ENCODE measurements around the gene CLIC4. TPM values are rescaled to one million over a fixed set of nuclear protein-coding genes. Genes with fewer than 3 reads are reported as not detected.
"Not testable (repeated sequence)": the region's sequence is repeated elsewhere in the genome, so short reads cannot be mapped to it uniquely, and the experiment has no call there.

Gene CLIC4
- total RNA-seq, 1 donor from 2014 or later: 123 TPM

DNA sequence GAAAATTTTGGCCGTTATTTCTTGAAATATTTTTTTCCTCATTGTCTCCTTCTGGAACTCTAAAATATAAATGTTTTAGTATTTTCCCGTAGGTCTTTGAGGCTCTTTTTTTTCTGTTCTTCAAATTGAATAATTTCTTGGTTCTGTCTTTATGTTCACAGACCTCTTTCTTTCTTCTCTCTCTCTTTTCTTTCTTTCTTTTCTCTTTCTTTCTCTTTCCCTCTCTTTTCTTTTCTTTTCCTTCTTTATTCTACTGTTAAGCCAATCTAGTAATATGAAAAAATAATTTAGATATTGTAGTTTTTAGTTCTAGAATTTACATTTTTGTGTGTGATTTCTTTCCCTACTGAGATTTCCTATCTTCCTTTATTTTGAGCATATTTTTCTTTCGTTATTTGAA is 30.1 kb downstream of the CLIC4 start:
- H3K27me3 Mint-ChIP-seq (ENCODE audit: low read depth): no peaks in the 10 kb centered on the region
- H3K4me1 Mint-ChIP-seq: peaks cover 35% of the 10 kb centered on the region
- no peaks in the 10 kb centered on the region for H3K9me3 Mint-ChIP-seq
- H3K4me3 Mint-ChIP-seq: no peak overlapping the region
- no peak for DNase-seq (ENCODE audit: low read depth, low spot score)
- H3K27ac Mint-ChIP-seq (ENCODE audit: unreplicated experiment): no peak overlapping the region
- no peaks in the 10 kb centered on the region for H3K36me3 Mint-ChIP-seq (ENCODE audit: low read depth)
- TF ChIP-seq CTCF (conservative IDR thresholded peaks at IDR 0.05): no peak

DNA sequence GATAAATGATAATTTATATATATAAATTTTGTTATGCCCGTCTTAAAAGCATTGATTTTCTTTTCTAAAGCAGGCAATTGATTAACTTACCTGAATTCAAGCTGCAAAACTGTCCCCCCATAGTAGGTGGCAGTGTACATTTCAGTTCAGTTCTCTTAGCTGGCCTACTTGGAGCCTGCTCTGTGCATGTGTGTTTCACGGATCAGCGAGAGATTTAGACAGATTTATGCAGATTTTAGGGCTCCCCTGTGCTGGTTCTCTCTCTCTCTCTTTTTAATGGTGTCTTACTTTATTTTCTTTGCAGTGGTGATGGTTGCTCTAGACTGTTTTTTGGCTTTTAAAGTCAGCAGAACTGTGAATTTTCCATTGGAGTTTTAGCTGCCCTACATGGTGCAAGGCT is 30.7 kb downstream of the CLIC4 start:
- Mint-ChIP-seq H3K4me3 (no peak overlapping the region), H3K27ac (ENCODE audit: unreplicated experiment) (no peak overlapping the region), H3K9me3 (no peaks in the 10 kb centered on the region), H3K27me3 (ENCODE audit: low read depth) (no peaks in the 10 kb centered on the region), H3K36me3 (ENCODE audit: low read depth) (no peaks in the 10 kb centered on the region), H3K4me1 (peaks cover 29% of the 10 kb centered on the region)
- DNase-seq (ENCODE audit: low read depth, low spot score): no peak
- no peak for TF ChIP-seq CTCF (conservative IDR thresholded peaks at IDR 0.05)

GRCh38 chr1:24776821-24777220 is 31.6 kb downstream of the CLIC4 start:
- TF ChIP-seq CTCF (conservative IDR thresholded peaks at IDR 0.05): no peak
- Mint-ChIP-seq H3K4me1 (peaks cover 26% of the 10 kb centered on the region), H3K4me3 (no peak overlapping the region), H3K36me3 (ENCODE audit: low read depth) (no peaks in the 10 kb centered on the region), H3K27me3 (ENCODE audit: low read depth) (no peaks in the 10 kb centered on the region), H3K27ac (ENCODE audit: unreplicated experiment) (no peak overlapping the region), H3K9me3 (no peaks in the 10 kb centered on the region)
- no peak for DNase-seq (ENCODE audit: low read depth, low spot score)

- DNase-seq (ENCODE audit: low read depth, low spot score): no peak
- Mint-ChIP-seq H3K4me3 (no peak overlapping the region), H3K9me3 (no peaks in the 10 kb centered on the region), H3K27me3 (ENCODE audit: low read depth) (no peaks in the 10 kb centered on the region), H3K4me1 (peaks cover 30% of the 10 kb centered on the region), H3K36me3 (ENCODE audit: low read depth) (no peaks in the 10 kb centered on the region), H3K27ac (ENCODE audit: unreplicated experiment) (no peak overlapping the region)
- TF ChIP-seq CTCF (conservative IDR thresholded peaks at IDR 0.05): no peak
Measured at GRCh38 chr1:24778141-24778540, 32.9 kb downstream of the CLIC4 start.

- not testable (repeated sequence) for DNase-seq (ENCODE audit: low read depth, low spot score); H3K9me3 Mint-ChIP-seq; H3K27me3 Mint-ChIP-seq (ENCODE audit: low read depth); H3K4me3 Mint-ChIP-seq; H3K36me3 Mint-ChIP-seq (ENCODE audit: low read depth); H3K27ac Mint-ChIP-seq (ENCODE audit: unreplicated experiment)
- H3K4me1 Mint-ChIP-seq: peaks cover 30% of the 10 kb centered on the region
Measured at GRCh38 chr1:24779199-24779598, 34.0 kb downstream of the CLIC4 start.

DNA sequence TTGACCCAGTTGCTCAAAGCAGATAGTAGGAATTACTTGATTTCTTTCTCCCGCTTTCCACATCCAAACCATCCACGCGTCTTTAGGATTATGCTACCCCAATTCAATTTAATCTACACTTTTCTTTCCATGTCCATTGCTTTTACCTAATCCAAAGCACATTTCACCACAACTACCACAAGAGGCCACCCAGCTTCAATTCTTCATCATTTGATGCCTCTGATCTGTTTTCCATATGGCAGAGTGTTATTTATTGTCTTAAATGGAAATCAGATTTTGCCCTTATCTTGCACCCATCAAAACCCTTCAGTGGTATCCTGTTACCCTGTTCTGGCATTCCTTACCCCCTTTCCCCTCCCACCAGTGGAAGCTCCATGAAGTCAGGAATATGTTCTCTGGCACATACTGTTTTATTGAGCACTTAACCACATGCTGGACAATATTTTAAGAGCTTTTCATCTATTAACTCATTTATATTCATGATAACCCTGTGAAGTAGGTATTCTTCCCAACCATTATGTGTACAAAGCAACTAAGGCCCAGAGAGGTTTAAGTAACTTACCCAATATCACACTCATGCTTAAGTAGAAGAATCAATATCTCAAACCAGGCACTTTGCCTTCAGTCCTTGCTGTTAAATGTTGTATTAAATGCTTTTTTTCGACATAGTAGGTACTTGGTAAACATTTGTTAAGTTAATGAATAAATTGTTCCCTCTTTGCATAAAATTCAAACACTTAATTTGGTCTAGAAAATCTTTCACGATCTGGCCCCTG is 34.6 kb downstream of the CLIC4 start:
- Mint-ChIP-seq H3K27ac (ENCODE audit: unreplicated experiment) (no peak overlapping the region), H3K4me1 (peaks cover 30% of the 10 kb centered on the region), H3K4me3 (no peak overlapping the region), H3K27me3 (ENCODE audit: low read depth) (no peaks in the 10 kb centered on the region), H3K36me3 (ENCODE audit: low read depth) (no peaks in the 10 kb centered on the region), H3K9me3 (no peaks in the 10 kb centered on the region)
- no peak for TF ChIP-seq CTCF (conservative IDR thresholded peaks at IDR 0.05)
- DNase-seq (ENCODE audit: low read depth, low spot score): no peak

- DNase-seq (ENCODE audit: low read depth, low spot score); H3K27me3 Mint-ChIP-seq (ENCODE audit: low read depth); H3K36me3 Mint-ChIP-seq (ENCODE audit: low read depth); H3K9me3 Mint-ChIP-seq; H3K27ac Mint-ChIP-seq (ENCODE audit: unreplicated experiment); H3K4me3 Mint-ChIP-seq: not testable (repeated sequence)
- H3K4me1 Mint-ChIP-seq: peaks cover 27% of the 10 kb centered on the region
Measured at GRCh38 chr1:24780626-24781025, 35.4 kb downstream of the CLIC4 start.

All from neural crest cell (in vitro differentiated cells).